Measurements from ENCODE around the gene PLGRKT.

The PLGRKT gene

GRCh38 chr9:5453004-5453403 is 15.3 kb upstream of the PLGRKT start:
- TF ChIP-seq, protein P1, sequence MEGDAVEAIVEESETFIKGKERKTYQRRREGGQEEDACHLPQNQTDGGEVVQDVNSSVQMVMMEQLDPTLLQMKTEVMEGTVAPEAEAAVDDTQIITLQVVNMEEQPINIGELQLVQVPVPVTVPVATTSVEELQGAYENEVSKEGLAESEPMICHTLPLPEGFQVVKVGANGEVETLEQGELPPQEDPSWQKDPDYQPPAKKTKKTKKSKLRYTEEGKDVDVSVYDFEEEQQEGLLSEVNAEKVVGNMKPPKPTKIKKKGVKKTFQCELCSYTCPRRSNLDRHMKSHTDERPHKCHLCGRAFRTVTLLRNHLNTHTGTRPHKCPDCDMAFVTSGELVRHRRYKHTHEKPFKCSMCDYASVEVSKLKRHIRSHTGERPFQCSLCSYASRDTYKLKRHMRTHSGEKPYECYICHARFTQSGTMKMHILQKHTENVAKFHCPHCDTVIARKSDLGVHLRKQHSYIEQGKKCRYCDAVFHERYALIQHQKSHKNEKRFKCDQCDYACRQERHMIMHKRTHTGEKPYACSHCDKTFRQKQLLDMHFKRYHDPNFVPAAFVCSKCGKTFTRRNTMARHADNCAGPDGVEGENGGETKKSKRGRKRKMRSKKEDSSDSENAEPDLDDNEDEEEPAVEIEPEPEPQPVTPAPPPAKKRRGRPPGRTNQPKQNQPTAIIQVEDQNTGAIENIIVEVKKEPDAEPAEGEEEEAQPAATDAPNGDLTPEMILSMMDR (conservative IDR thresholded peaks at IDR 0.05; ENCODE audit: control insufficient read depth, insufficient read depth, low read depth, low read length) = no peak
- DNase-seq (ENCODE audit: low read depth) = no peak
- no peak overlapping the region for H3K4me3 ChIP-seq (ENCODE audit: control insufficient read depth, low read depth, low read length)

- DNase-seq (ENCODE audit: low read depth) = no peak
- TF ChIP-seq, protein P1 (conservative IDR thresholded peaks at IDR 0.05; ENCODE audit: control insufficient read depth, insufficient read depth, low read depth, low read length) = no peak
- H3K4me3 ChIP-seq (ENCODE audit: control insufficient read depth, low read depth, low read length) = no peak overlapping the region
Observed at GRCh38 chr9:5452286-5452609, 14.5 kb upstream of the PLGRKT start.

GRCh38 chr9:5450359-5451091 is 12.8 kb upstream of the PLGRKT start, which contains the start of gene CD274:
Gene CD274, plus strand, starts transcription at chr9:5450542. Its CDS starts 5,572 bp downstream, at chr9:5456114.
- peak within 1 kb of the TSS; percentile 66 for H3K4me3 ChIP-seq (ENCODE audit: control insufficient read depth, low read depth, low read length)
- TF ChIP-seq, protein P1 (conservative IDR thresholded peaks at IDR 0.05; ENCODE audit: control insufficient read depth, insufficient read depth, low read depth, low read length) = peak; percentile 57
- DNase-seq (ENCODE audit: low read depth) = peak; percentile 81

GRCh38 chr9:5449521-5450358 is 12.0 kb upstream of the PLGRKT start:
- TF ChIP-seq, protein P1 (conservative IDR thresholded peaks at IDR 0.05; ENCODE audit: control insufficient read depth, insufficient read depth, low read depth, low read length) = no peak
- H3K4me3 ChIP-seq (ENCODE audit: control insufficient read depth, low read depth, low read length) = peak overlapping the region; percentile 66
- DNase-seq (ENCODE audit: low read depth) = no peak

- no peak overlapping the region for H3K4me3 ChIP-seq (ENCODE audit: control insufficient read depth, low read depth, low read length)
- DNase-seq (ENCODE audit: low read depth) = no peak
- TF ChIP-seq, protein P1 (conservative IDR thresholded peaks at IDR 0.05; ENCODE audit: control insufficient read depth, insufficient read depth, low read depth, low read length) = no peak
Observed at GRCh38 chr9:5448461-5449435, 11.0 kb upstream of the PLGRKT start.

GRCh38 chr9:5448016-5448415 is 10.3 kb upstream of the PLGRKT start:
- no peak overlapping the region for H3K4me3 ChIP-seq (ENCODE audit: control insufficient read depth, low read depth, low read length)
- no peak for DNase-seq (ENCODE audit: low read depth)
- TF ChIP-seq, protein P1 (conservative IDR thresholded peaks at IDR 0.05; ENCODE audit: control insufficient read depth, insufficient read depth, low read depth, low read length) = no peak
